Uterus (tissue), 4 donors: ENCODE measurements around the gene FAF1. TPM values are rescaled to one million over a fixed set of nuclear protein-coding genes. Genes with fewer than 3 reads are reported as not detected.

ENCODE experiments used
- DNase-seq, 2 donors: peaks; one replicate each; pipeline ENCODE4 v3.0.0-alpha.2; 2019 to 2020
- H3K27ac ChIP-seq, 2 donors: fragments of 200-600 bp; sonication (generic); 1 replicate in 1 of 2; 2 replicates in 1 of 2; pipeline ENCODE4 v1.5.1; 2016 to 2018
- H3K27me3 ChIP-seq, 2 donors: fragments of 200-600 bp; sonication (generic); one replicate each; pipeline ENCODE4 v1.5.1; 2018 to 2019; ENCODE audit warnings: control low read depth in 1 of 2
- H3K36me3 ChIP-seq, 2 donors: fragments of 200-600 bp; sonication (generic); one replicate each; pipeline ENCODE4 v1.5.1; 2019; ENCODE audit warnings: control low read depth in 1 of 2
- H3K4me1 ChIP-seq, 2 donors: fragments of 200-600 bp; sonication (generic); one replicate each; pipeline ENCODE4 v1.5.1; 2018 to 2019; ENCODE audit warnings: control low read depth in 1 of 2
- H3K4me3 ChIP-seq, 2 donors: fragments of 200-600 bp; sonication (generic); 1 replicate in 1 of 2; 2 replicates in 1 of 2; pipeline ENCODE4 v1.5.1; 2018 to 2019; ENCODE audit warnings: mild to moderate bottlenecking in 1 of 2
- H3K9me3 ChIP-seq, 2 donors: fragments of 200-600 bp; sonication (generic); one replicate each; pipeline ENCODE4 v1.5.1; 2019; ENCODE audit warnings: control low read depth in 1 of 2
- CTCF ChIP-seq, 4 experiments: fragments of 200-600 bp in 2 of 4; fragments of 450-650 bp in 2 of 4; sonication (generic) in 2 of 4; IDR thresholded peaks; one replicate each; pipeline ENCODE4 v1.5.1; 2016 to 2019; ENCODE audit warnings: antibody characterized with exemption in 4 of 4, mild to moderate bottlenecking in 2 of 4, moderate library complexity in 1 of 4
- POLR2A ChIP-seq, 2 donors: fragments of 450-650 bp; IDR thresholded peaks; one replicate each; pipeline ENCODE4 v1.6.1; 2016; ENCODE audit warnings: antibody characterized with exemption in 2 of 2, mild to moderate bottlenecking in 1 of 2, moderate library complexity in 1 of 2
- intact Hi-C: fragments of 100-400 bp; cut with DNase I; formaldehyde crosslinking; loops from one replicate; pipeline ENCODE4 v1.15.1; 2023; ENCODE audit warnings: low total_unique reads
- total RNA-seq, 4 donors: library from RNA; depleted of rRNA in 3 of 4; stranded (reverse); fragments of >200 nt in 3 of 4; gene quantifications; one replicate each; pipeline versions ENCODE4 v1.1.0 to v1.2.4, GENCODE V29; 2014 to 2023
- donor health status: DM: yes; HTN: yes; CAD: no.

The FAF1 gene
- total RNA-seq, 4 donors from 2014 or later: 34.1 to 77.2 (median 64.1) TPM

- H3K27ac ChIP-seq: no peak overlapping the region
- H3K36me3 ChIP-seq: no peaks in the 10 kb centered on the region
- no peak for DNase-seq
- no peaks in the 10 kb centered on the region for H3K4me1 ChIP-seq
- no peaks in the 10 kb centered on the region for H3K27me3 ChIP-seq
- TF ChIP-seq CTCF (IDR thresholded peaks at IDR 0.05): no peak
- TF ChIP-seq POLR2A (IDR thresholded peaks at IDR 0.05): no peak
- no peak overlapping the region for H3K4me3 ChIP-seq
- H3K9me3 ChIP-seq: no peaks in the 10 kb centered on the region
- intact Hi-C loops: no loop called here
Measured at GRCh38 chr1:50841791-50842387, 118.2 kb downstream of the FAF1 start.

- intact Hi-C loops: no loop called here
- no peak for DNase-seq
- Histone ChIP-seq H3K4me3 (no peak overlapping the region), H3K27ac (no peak overlapping the region), H3K27me3 (no peaks in the 10 kb centered on the region), H3K36me3 (no peaks in the 10 kb centered on the region), H3K9me3 (no peaks in the 10 kb centered on the region), H3K4me1 (no peaks in the 10 kb centered on the region)
- TF ChIP-seq CTCF (IDR thresholded peaks at IDR 0.05) (no peak), POLR2A (IDR thresholded peaks at IDR 0.05) (no peak)
Measured at GRCh38 chr1:50836117-50836516, 124.0 kb downstream of the FAF1 start.

- Histone ChIP-seq H3K27ac (no peak overlapping the region), H3K27me3 (no peaks in the 10 kb centered on the region), H3K36me3 (no peaks in the 10 kb centered on the region), H3K4me1 (no peaks in the 10 kb centered on the region), H3K4me3 (no peak overlapping the region), H3K9me3 (no peaks in the 10 kb centered on the region)
- no peak for DNase-seq
- TF ChIP-seq POLR2A (IDR thresholded peaks at IDR 0.05): no peak
- TF ChIP-seq CTCF (IDR thresholded peaks at IDR 0.05): no peak
- intact Hi-C loops: no loop called here
Measured at GRCh38 chr1:50833216-50833615, 126.9 kb downstream of the FAF1 start.

- Histone ChIP-seq H3K9me3 (no peaks in the 10 kb centered on the region), H3K36me3 (no peaks in the 10 kb centered on the region), H3K27ac (no peak overlapping the region), H3K27me3 (no peaks in the 10 kb centered on the region), H3K4me1 (no peaks in the 10 kb centered on the region), H3K4me3 (no peak overlapping the region)
- no peak for TF ChIP-seq POLR2A (IDR thresholded peaks at IDR 0.05)
- no peak for TF ChIP-seq CTCF (IDR thresholded peaks at IDR 0.05)
- intact Hi-C loops: no loop called here
- no peak for DNase-seq
Measured at GRCh38 chr1:50832167-50832566, 127.9 kb downstream of the FAF1 start.

- no peak for DNase-seq
- no peak for TF ChIP-seq POLR2A (IDR thresholded peaks at IDR 0.05)
- TF ChIP-seq CTCF (IDR thresholded peaks at IDR 0.05): no peak
- Histone ChIP-seq H3K4me3 (no peak overlapping the region), H3K4me1 (no peaks in the 10 kb centered on the region), H3K27me3 (no peaks in the 10 kb centered on the region), H3K9me3 (no peaks in the 10 kb centered on the region), H3K36me3 (no peaks in the 10 kb centered on the region), H3K27ac (no peak overlapping the region)
- intact Hi-C loops: no loop called here
Measured at GRCh38 chr1:50831300-50832061, 128.6 kb downstream of the FAF1 start.
